CD4-positive, alpha-beta memory T cell (primary cell): Measurements from ENCODE around the gene ASPRV1. TPM values are rescaled to one million over a fixed set of nuclear protein-coding genes. Genes with fewer than 3 reads are reported as not detected.
"Not testable (repeated sequence)": the region's sequence is repeated elsewhere in the genome, so short reads cannot be mapped to it uniquely, and the experiment has no call there.

ENCODE experiments used
- CTCF ChIA-PET: fragments of 350-600 bp; sonication (Branson Sonifier 250); formaldehyde crosslinking; loops from one replicate; lab custom pipeline; 2021; ENCODE audit warnings: inconsistent platforms; ENCODE audit not compliant: partially characterized antibody; lab: Charles Lee
- POLR2A ChIA-PET: fragments of 350-600 bp; sonication (Branson Sonifier 250); formaldehyde crosslinking; loops from one replicate; lab custom pipeline; 2021; ENCODE audit not compliant: partially characterized antibody; lab: Charles Lee
- DNase-seq, 5 donors: peaks; one replicate each; pipeline versions ENCODE4 v3.0.0 to v3.0.0-alpha.2; 2020 to 2022; ENCODE audit warnings: mixed read lengths in 1 of 5
- H3K27ac ChIP-seq: one replicate; pipeline ENCODE4 v1.7.0; 2013; ENCODE audit warnings: low read depth, low read length
- H3K27me3 ChIP-seq: 2 replicates; pipeline ENCODE4 v1.7.0; 2013; ENCODE audit warnings: mild to moderate bottlenecking, low read length, moderate library complexity; ENCODE audit not compliant: insufficient read depth
- H3K36me3 ChIP-seq: 2 replicates; pipeline ENCODE4 v1.7.0; 2013; ENCODE audit warnings: mild to moderate bottlenecking, low read length, moderate library complexity; ENCODE audit not compliant: insufficient read depth
- H3K4me1 ChIP-seq: 2 replicates; pipeline ENCODE4 v1.7.0; 2013; ENCODE audit warnings: mild to moderate bottlenecking, low read length, moderate library complexity; ENCODE audit not compliant: insufficient read depth
- H3K4me3 ChIP-seq, 2 donors: one replicate each; pipeline ENCODE4 v1.7.0; 2013; ENCODE audit warnings: low read length in 2 of 2, mild to moderate bottlenecking in 1 of 2
- H3K9me3 ChIP-seq, 2 donors: one replicate each; pipeline ENCODE4 v1.7.0; 2013; ENCODE audit warnings: low read length in 2 of 2, control low read depth in 1 of 2; ENCODE audit not compliant: control insufficient read depth in 1 of 2
- H3K27ac Mint-ChIP-seq, 7 donors: one replicate each; pipeline ENCODE4 v1.8.0; 2020 to 2021; ENCODE audit warnings: mixed read lengths in 7 of 7, mild to moderate bottlenecking in 6 of 7, inconsistent platforms in 3 of 7, moderate library complexity in 3 of 7
- H3K27me3 Mint-ChIP-seq, 2 donors: one replicate each; pipeline ENCODE4 v1.8.0; 2020 to 2021; ENCODE audit warnings: mixed read lengths in 2 of 2
- H3K36me3 Mint-ChIP-seq, 2 donors: one replicate each; pipeline ENCODE4 v1.8.0; 2020 to 2021; ENCODE audit warnings: mixed read lengths in 2 of 2, inconsistent platforms in 1 of 2, mild to moderate bottlenecking in 1 of 2
- H3K4me1 Mint-ChIP-seq, 4 donors: one replicate each; pipeline ENCODE4 v1.8.0; 2020 to 2021; ENCODE audit warnings: mixed read lengths in 4 of 4, mild to moderate bottlenecking in 1 of 4
- H3K4me3 Mint-ChIP-seq, 8 donors: one replicate each; pipeline ENCODE4 v1.8.0; 2020 to 2021; ENCODE audit warnings: mixed read lengths in 8 of 8, mild to moderate bottlenecking in 7 of 8, moderate library complexity in 6 of 8, inconsistent platforms in 3 of 8
- H3K9me3 Mint-ChIP-seq, 8 donors: one replicate each; pipeline ENCODE4 v1.8.0; 2020 to 2021; ENCODE audit warnings: mixed read lengths in 8 of 8, mild to moderate bottlenecking in 5 of 8, inconsistent platforms in 3 of 8, moderate library complexity in 1 of 8
- intact Hi-C: fragments of 100-400 bp; cut with micrococcal nuclease; formaldehyde crosslinking; loops from one replicate; pipeline ENCODE4 v1.15.1; 2023
- polyA plus RNA-seq, 2 donors: library from polyadenylated mRNA; unstranded; fragments of 300-500 nt; fragmentation: Illumina TruSeq; gene quantifications; one replicate each; pipeline ENCODE4 v1.2.3, GENCODE V29; 2021
- total RNA-seq, 2 experiments: library from RNA; stranded (reverse); gene quantifications; one replicate each; pipeline ENCODE4 v1.2.3, GENCODE V29; 2021

Gene ASPRV1
- total and polyA plus RNA-seq, 4 experiments from 2014 or later, result 1.1 to 2.3 (median 1.6) TPM

GRCh38 chr2:70005216-70005615 lies 43.8 kb upstream of the ASPRV1 start:
- Histone ChIP-seq H3K9me3 (no peaks in the 10 kb centered on the region), H3K27ac (no peak overlapping the region), H3K36me3 (no peaks in the 10 kb centered on the region), H3K27me3 (no peaks in the 10 kb centered on the region), H3K4me3 (no peak overlapping the region), H3K4me1 (peaks cover 8% of the 10 kb centered on the region)
- Mint-ChIP-seq H3K27ac (peak overlapping the region in 2 of 7 donors; percentile 32 to 76), H3K36me3 (peaks cover 3 to 5% of the 10 kb centered on the region in 2 donors), H3K27me3 (no peaks in the 10 kb centered on the region), H3K4me1 (peaks cover 6 to 11% (median 9%) of the 10 kb centered on the region in 4 donors), H3K4me3 (no peak overlapping the region), H3K9me3 (no peaks in the 10 kb centered on the region)
- ChIA-PET CTCF (no interaction called here), POLR2A (interaction anchor here (0.7 kb wide), 1 partner anchor 30 kb away, joined by 3 read pairs; no protein-coding TSS in a partner anchor)
- intact Hi-C loops, result no loop called here
- no peak for DNase-seq

DNA sequence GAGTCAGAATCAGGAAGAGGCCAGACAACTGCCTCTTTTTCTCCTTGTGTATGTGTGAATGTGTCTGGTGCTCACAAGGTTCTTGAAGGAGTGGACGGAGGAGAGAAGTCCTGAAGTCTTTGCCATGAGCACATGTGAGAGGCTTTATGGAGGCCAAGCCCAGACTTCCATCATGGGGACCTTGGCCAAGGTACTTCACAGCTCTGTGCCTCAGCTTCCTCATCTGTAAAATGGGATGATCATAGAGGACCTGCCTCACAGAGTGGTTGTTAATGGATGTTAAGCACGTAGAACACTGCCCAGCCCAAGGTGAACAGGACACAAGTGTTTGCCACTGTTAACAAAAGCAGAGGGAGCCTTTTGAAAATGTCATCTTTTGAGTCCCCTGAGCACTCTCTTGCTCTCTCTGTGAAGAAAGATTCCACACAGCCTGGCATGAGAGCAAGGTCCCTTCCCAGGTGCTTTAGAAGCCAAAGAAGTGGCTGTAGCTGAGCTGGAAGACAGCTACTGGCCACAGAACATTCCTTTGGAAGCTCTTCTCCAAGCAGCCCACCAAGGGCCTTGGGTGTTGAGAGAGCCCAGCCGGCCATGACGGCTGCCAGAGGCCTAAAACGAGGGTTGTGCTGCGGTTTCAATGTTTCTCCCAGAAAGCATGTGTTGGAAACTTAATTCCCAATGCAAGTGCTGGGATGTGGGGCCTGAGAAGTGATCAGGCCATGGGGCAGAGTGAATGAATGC lies 41.8 kb upstream of the ASPRV1 start:
- Histone ChIP-seq H3K27me3 (no peaks in the 10 kb centered on the region), H3K36me3 (no peaks in the 10 kb centered on the region), H3K27ac (no peak overlapping the region), H3K4me3 (no peak overlapping the region), H3K9me3 (no peaks in the 10 kb centered on the region), H3K4me1 (peaks cover 8% of the 10 kb centered on the region)
- CTCF ChIA-PET, result interaction anchor here (0.9 kb wide), 1 partner anchor 140 kb away, joined by 3 read pairs; no protein-coding TSS in a partner anchor
- Mint-ChIP-seq H3K4me1 (peaks cover 6 to 11% (median 9%) of the 10 kb centered on the region in 4 donors), H3K27me3 (no peaks in the 10 kb centered on the region), H3K36me3 (no peaks in the 10 kb centered on the region), H3K4me3 (no peak overlapping the region), H3K27ac (peak overlapping the region in 3 of 7 donors; percentile 8 to 70 (median 55)), H3K9me3 (no peaks in the 10 kb centered on the region)
- intact Hi-C loops, result no loop called here
- POLR2A ChIA-PET, result no interaction called here
- DNase-seq, result no peak

DNA sequence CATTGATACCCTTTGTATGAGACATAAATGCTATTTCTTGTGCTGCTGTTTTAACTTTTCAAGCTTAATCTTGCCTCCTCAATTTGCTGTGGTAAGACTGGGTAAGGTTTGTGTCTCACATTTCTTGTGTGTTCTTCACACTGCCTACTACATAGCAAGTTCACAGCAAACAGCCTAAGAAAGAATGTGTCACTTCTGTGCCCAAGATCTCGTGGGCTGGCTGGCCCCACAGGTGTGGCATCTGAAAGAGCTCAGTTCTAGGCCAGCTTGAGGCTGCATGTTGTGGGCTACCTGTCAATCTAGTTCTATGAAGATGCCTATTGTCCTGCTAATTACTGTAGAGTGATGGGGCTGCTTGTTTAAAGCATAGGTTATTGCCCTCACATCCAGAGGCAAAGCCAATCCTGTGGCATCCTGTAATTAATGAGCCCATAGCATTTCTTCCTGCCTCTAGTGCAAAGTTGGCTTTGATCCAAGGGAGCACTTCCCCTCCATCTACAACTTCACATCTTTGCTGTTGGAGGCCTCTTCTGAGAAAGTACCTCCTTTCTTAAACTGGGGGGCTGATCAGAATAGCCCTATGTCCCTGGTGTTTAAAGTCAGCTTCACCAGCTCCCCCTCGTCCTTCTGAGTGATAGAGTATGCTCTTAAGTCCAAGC lies 40.9 kb upstream of the ASPRV1 start:
- DNase-seq, result peak in 2 of 5 donors; percentile 1 to 4
- H3K27me3 ChIP-seq, result no peaks in the 10 kb centered on the region
- POLR2A ChIA-PET, result no interaction called here

GRCh38 chr2:70000529-70000928 lies 39.1 kb upstream of the ASPRV1 start:
- CTCF ChIA-PET, POLR2A ChIA-PET, H3K27ac ChIP-seq, H3K4me3 Mint-ChIP-seq, H3K27me3 ChIP-seq, DNase-seq, H3K4me1 ChIP-seq, H3K4me3 ChIP-seq, H3K36me3 ChIP-seq, H3K27ac Mint-ChIP-seq, H3K9me3 Mint-ChIP-seq, H3K9me3 ChIP-seq, H3K27me3 Mint-ChIP-seq, H3K36me3 Mint-ChIP-seq, intact Hi-C loops: not testable (repeated sequence)
- peaks cover 9 to 18% (median 10%) of the 10 kb centered on the region in 4 donors for H3K4me1 Mint-ChIP-seq

More for the DNA sequence above, 40.9 kb upstream of the ASPRV1 start:
- Histone ChIP-seq H3K27ac (no peak overlapping the region), H3K36me3 (no peaks in the 10 kb centered on the region), H3K4me1 (peaks cover 8% of the 10 kb centered on the region), H3K4me3 (no peak overlapping the region), H3K9me3 (no peaks in the 10 kb centered on the region)
- no peaks in the 10 kb centered on the region for H3K36me3 Mint-ChIP-seq
- peak overlapping the region; percentile 41 to 74 (median 55) for H3K27ac Mint-ChIP-seq
- H3K27me3 Mint-ChIP-seq, result no peaks in the 10 kb centered on the region
- no peak overlapping the region for H3K4me3 Mint-ChIP-seq
- CTCF ChIA-PET, result interaction anchor here (0.9 kb wide), 1 partner anchor 141 kb away, joined by 3 read pairs; no protein-coding TSS in a partner anchor
- no peaks in the 10 kb centered on the region for H3K9me3 Mint-ChIP-seq
- H3K4me1 Mint-ChIP-seq, result peaks cover 7 to 17% (median 9%) of the 10 kb centered on the region in 4 donors
- intact Hi-C loops, result no loop called here

- Mint-ChIP-seq H3K4me3 (no peak overlapping the region), H3K27me3 (no peaks in the 10 kb centered on the region), H3K27ac (peak overlapping the region in 1 of 7 donors; percentile 2), H3K9me3 (no peaks in the 10 kb centered on the region), H3K4me1 (peaks cover 9 to 18% (median 10%) of the 10 kb centered on the region in 4 donors), H3K36me3 (peaks cover 13 to 16% of the 10 kb centered on the region in 2 donors)
- ChIA-PET CTCF (no interaction called here), POLR2A (interaction anchor here (0.6 kb wide), 1 partner anchor 70 kb away, joined by 3 read pairs; no protein-coding TSS in a partner anchor)
- Histone ChIP-seq H3K4me1 (peaks cover 8% of the 10 kb centered on the region), H3K27ac (no peak overlapping the region), H3K9me3 (no peaks in the 10 kb centered on the region), H3K36me3 (peaks cover 7% of the 10 kb centered on the region), H3K4me3 (no peak overlapping the region), H3K27me3 (no peaks in the 10 kb centered on the region)
- DNase-seq, result no peak
- intact Hi-C loops, result no loop called here
Observed at GRCh38 chr2:69998761-69999160, 37.3 kb upstream of the ASPRV1 start.

DNA sequence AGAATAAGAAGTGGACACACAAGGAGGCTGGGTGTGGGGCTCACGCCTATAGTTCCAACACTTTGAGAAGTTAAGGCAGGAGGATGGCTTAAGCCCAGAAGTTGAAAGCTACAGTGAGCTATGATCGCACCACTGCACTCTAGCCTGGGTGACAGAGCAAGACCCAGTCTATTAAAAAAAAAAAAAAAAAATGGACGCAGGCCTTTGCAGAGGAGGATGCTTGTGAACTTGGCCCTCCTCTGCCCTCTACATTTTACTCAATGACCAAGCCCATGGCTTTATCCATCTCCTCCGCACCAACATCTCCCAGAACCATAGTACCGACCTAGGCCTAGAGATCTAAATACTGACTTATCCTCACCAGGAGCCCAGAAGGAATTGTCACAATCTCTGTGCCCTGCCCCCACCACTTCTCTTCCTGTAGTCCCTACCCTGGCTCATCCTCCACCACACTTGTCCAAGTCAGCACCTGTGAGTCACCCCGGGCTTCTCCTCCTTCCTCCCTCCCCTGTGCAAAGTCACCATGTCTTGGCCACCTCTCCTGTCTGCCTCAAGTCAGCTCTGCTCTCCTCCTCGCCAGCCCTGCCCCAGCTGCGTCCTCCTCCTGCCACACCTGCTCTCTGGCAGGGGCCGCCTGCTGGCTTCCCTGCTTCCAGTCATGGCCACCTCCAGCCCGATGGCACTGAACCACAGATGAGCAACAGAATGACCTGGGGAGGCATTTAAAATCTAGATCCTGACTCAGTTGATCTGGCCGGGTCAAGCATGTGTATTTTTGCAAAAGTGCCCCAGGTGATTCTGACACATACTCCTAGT lies 35.8 kb upstream of the ASPRV1 start:
- Mint-ChIP-seq H3K9me3 (no peaks in the 10 kb centered on the region), H3K27ac (peak overlapping the region in 2 of 7 donors; percentile 9), H3K36me3 (peaks cover 15 to 19% of the 10 kb centered on the region in 2 donors), H3K4me3 (no peak overlapping the region), H3K27me3 (no peaks in the 10 kb centered on the region), H3K4me1 (peaks cover 3 to 9% (median 4%) of the 10 kb centered on the region in 4 donors)
- ChIA-PET CTCF (no interaction called here), POLR2A (no interaction called here)
- Histone ChIP-seq H3K36me3 (peaks cover 8% of the 10 kb centered on the region), H3K9me3 (no peaks in the 10 kb centered on the region), H3K4me3 (no peak overlapping the region), H3K4me1 (peaks cover 2% of the 10 kb centered on the region), H3K27me3 (no peaks in the 10 kb centered on the region), H3K27ac (no peak overlapping the region)
- intact Hi-C loops, result no loop called here
- no peak for DNase-seq
